Activated CD4-positive, alpha-beta memory T cell treated with anti-CD3 and anti-CD28 coated beads for 36 hours (primary cell): ENCODE data around the gene FXYD6. TPM values are rescaled to one million over a fixed set of nuclear protein-coding genes. Genes with fewer than 3 reads are reported as not detected.
A peak's percentile ranks its signal among the peaks of the same experiment; 100 is the strongest.
"Not testable (repeated sequence)": the region's sequence is repeated elsewhere in the genome, so short reads cannot be mapped to it uniquely, and the experiment has no call there.

Experiments used
- CTCF ChIA-PET: fragments of 350-600 bp; sonication (Branson Sonifier 250); formaldehyde crosslinking; loops from one replicate; lab custom pipeline; 2021; ENCODE audit warnings: antibody characterized with exemption, inconsistent platforms; lab: Charles Lee
- POLR2A ChIA-PET: fragments of 350-600 bp; sonication (Branson Sonifier 250); formaldehyde crosslinking; loops from one replicate; lab custom pipeline; 2021; ENCODE audit warnings: antibody characterized with exemption; lab: Charles Lee
- DNase-seq: peaks from one replicate; pipeline ENCODE4 v3.0.0-alpha.2; 2020
- H3K27ac Mint-ChIP-seq: one replicate; pipeline ENCODE4 v1.8.0; 2021; ENCODE audit warnings: mixed read lengths
- H3K27me3 Mint-ChIP-seq: one replicate; pipeline ENCODE4 v1.8.0; 2021; ENCODE audit warnings: mixed read lengths
- H3K36me3 Mint-ChIP-seq: one replicate; pipeline ENCODE4 v1.8.0; 2021; ENCODE audit warnings: mixed read lengths
- H3K4me1 Mint-ChIP-seq: one replicate; pipeline ENCODE4 v1.8.0; 2021; ENCODE audit warnings: low read depth, mixed read lengths
- H3K4me3 Mint-ChIP-seq: one replicate; pipeline ENCODE4 v1.8.0; 2021; ENCODE audit warnings: mild to moderate bottlenecking, mixed read lengths
- H3K9me3 Mint-ChIP-seq: one replicate; pipeline ENCODE4 v1.8.0; 2021; ENCODE audit warnings: mixed read lengths
- intact Hi-C: fragments of 100-400 bp; cut with micrococcal nuclease; formaldehyde crosslinking; loops from one replicate; pipeline ENCODE4 v1.15.1; 2023
- total RNA-seq, 2 experiments: library from RNA; stranded (reverse); gene quantifications; one replicate each; pipeline ENCODE4 v1.2.3, GENCODE V29; 2021

Gene FXYD6
- total RNA-seq, result under 1 TPM; 0.26 to 0.61 TPM

DNA sequence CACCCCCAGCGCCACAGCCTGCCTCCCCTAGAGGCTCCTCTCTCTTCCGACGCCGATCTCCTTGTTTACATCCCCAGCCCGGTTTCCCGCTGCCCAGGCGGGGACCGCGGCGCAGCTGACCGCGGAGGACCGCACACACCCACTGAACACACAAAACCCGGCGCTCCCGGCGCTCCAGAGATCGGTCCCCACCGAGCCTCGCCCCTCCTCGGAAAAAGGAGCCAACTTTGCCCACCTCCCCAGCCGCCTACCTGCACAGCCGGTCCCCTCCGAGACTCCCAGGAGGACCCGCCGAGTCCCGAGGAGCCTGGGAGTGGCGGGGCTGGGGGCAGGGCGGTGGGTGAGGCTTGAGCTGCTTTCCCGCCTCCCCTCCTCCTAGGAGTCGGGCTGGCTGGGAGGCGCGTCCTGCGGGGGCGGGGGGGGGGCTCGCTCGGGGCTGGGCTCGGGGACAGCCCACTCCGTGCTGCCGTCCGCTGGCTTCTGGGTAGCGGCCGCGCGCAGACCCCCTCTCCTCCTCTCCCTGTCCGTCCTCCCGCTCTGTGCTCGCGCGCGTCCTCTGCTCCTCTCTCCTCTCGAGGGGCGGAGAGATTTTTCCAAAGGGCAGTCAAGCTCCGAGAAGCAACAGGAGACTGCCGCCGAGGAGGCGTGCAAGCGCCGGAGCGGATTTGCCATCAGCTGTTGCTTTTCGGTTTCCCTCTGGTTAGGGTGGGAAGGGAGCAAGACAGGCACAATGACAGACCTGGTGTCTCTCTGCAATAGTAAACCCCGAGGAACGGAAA lies at the start of gene FXYD6:
Gene FXYD6, minus strand, starts transcription at position 318 of the 779 bp plus-strand sequence. CDS start 33,882 bp downstream, outside the sequence.
- H3K36me3 Mint-ChIP-seq, result no peaks in the 10 kb centered on the region
- H3K9me3 Mint-ChIP-seq, result no peaks in the 10 kb centered on the region
- CTCF ChIA-PET, result interaction anchor here (0.7 to 2.4 kb wide), 5 partner anchors 15 to 177 kb away, joined by 3 to 9 read pairs (median 5); no protein-coding TSS in a partner anchor
- H3K27ac Mint-ChIP-seq, result no peak within 1 kb of the TSS
- peak within 1 kb of the TSS; percentile 73 for H3K4me3 Mint-ChIP-seq
- H3K4me1 Mint-ChIP-seq, result peaks cover 21% of the 10 kb centered on the region
- H3K27me3 Mint-ChIP-seq, result peaks cover 49% of the 10 kb centered on the region
- intact Hi-C loops, result no loop called here
- POLR2A ChIA-PET, result interaction anchor here (0.9 kb wide), 1 partner anchor 55 kb away, joined by 3 read pairs; no protein-coding TSS in a partner anchor
- DNase-seq, result peak; percentile 16

DNA sequence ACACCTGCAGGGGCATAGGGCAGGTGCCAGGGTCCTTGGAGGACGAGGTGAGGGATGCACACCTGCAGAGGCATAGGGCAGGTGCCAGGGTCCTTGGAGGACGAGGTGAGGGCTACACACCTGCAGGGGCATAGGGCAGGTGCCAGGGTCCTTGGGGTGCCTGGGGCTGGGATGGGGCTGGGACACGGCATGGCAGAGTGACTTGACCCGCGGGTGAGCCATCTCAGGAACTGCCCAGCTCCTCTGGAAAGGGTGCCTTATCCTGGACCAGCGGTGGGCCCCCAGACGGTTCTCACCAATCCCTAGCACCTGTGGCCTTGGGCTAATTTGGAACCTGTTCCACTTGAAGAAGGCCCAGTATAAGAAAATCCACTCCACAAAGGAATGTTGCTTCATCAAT lies 49.7 kb upstream of the FXYD6 start:
- H3K27me3 Mint-ChIP-seq, DNase-seq, H3K4me3 Mint-ChIP-seq, intact Hi-C loops, H3K27ac Mint-ChIP-seq, H3K36me3 Mint-ChIP-seq, POLR2A ChIA-PET, H3K9me3 Mint-ChIP-seq: not testable (repeated sequence)
- peaks cover 25% of the 10 kb centered on the region for H3K4me1 Mint-ChIP-seq
- CTCF ChIA-PET, result interaction anchor here (1.0 kb wide), 1 partner anchor 20 kb away, joined by 4 read pairs; no protein-coding TSS in a partner anchor

DNA sequence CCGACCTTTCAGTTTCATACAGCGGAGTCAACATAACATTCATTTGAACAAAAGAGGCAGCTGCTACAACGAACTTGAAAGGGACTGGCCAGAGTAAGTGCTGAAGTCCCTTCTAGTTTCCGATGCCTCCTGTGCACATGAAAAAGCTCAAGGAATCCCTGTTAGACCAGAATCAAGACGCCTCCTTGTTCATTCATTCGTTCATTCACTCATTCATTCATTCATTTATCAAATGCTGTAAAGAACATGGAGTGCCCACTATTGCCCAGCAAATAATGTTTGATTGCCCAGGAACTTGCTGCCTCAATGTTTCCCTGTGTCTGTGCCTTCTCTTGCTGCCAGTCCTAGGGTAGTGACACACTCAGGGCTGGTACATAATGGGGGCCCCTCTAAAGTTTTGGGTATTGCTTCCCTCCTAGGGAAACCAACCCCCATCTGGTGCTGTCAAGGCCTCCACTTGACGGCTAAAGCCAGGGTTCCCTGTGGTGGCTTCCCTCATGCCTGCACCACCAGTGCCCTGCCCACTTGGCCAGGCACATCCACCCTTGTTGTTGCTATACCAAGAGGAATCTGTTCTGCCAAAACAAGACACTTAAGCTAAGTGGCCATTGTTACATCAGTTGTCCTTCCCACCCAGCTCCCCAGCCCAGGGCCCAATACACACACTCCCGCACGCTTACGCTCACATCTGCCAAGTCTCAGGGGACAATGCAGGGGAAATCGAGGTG lies 48.9 kb upstream of the FXYD6 start:
- H3K27ac Mint-ChIP-seq, result no peak overlapping the region
- H3K36me3 Mint-ChIP-seq, result no peaks in the 10 kb centered on the region
- H3K27me3 Mint-ChIP-seq, result no peaks in the 10 kb centered on the region
- no peaks in the 10 kb centered on the region for H3K9me3 Mint-ChIP-seq
- POLR2A ChIA-PET, result no interaction called here
- no peak for DNase-seq
- H3K4me3 Mint-ChIP-seq, result no peak overlapping the region
- peaks cover 17% of the 10 kb centered on the region for H3K4me1 Mint-ChIP-seq
- CTCF ChIA-PET, result interaction anchor here (1.0 to 2.5 kb wide), 3 partner anchors 21 to 128 kb away, joined by 4 to 16 read pairs (median 6); no protein-coding TSS in a partner anchor
- intact Hi-C loops, result no loop called here

- DNase-seq, result no peak
- no peaks in the 10 kb centered on the region for H3K27me3 Mint-ChIP-seq
- no peak overlapping the region for H3K4me3 Mint-ChIP-seq
- no peak overlapping the region for H3K27ac Mint-ChIP-seq
- ChIA-PET POLR2A (no interaction called here), CTCF (interaction anchor here (1.0 to 2.5 kb wide), 2 partner anchors 22 to 129 kb away, joined by 6 to 16 read pairs; no protein-coding TSS in a partner anchor)
- peaks cover 14% of the 10 kb centered on the region for H3K4me1 Mint-ChIP-seq
- no peaks in the 10 kb centered on the region for H3K9me3 Mint-ChIP-seq
- intact Hi-C loops, result no loop called here
- no peaks in the 10 kb centered on the region for H3K36me3 Mint-ChIP-seq
Measured at GRCh38 chr11:117924631-117925170, 48.2 kb upstream of the FXYD6 start.

GRCh38 chr11:117923773-117924172 lies 47.3 kb upstream of the FXYD6 start:
- Mint-ChIP-seq H3K27me3 (no peaks in the 10 kb centered on the region), H3K9me3 (no peaks in the 10 kb centered on the region), H3K4me3 (no peak overlapping the region), H3K4me1 (peaks cover 12% of the 10 kb centered on the region), H3K27ac (no peak overlapping the region), H3K36me3 (no peaks in the 10 kb centered on the region)
- intact Hi-C loops, result no loop called here
- DNase-seq, result no peak
- CTCF ChIA-PET, result interaction anchor here (1.2 to 2.5 kb wide), 3 partner anchors 23 to 129 kb away, joined by 4 to 16 read pairs (median 5); no protein-coding TSS in a partner anchor
- POLR2A ChIA-PET, result no interaction called here

DNA sequence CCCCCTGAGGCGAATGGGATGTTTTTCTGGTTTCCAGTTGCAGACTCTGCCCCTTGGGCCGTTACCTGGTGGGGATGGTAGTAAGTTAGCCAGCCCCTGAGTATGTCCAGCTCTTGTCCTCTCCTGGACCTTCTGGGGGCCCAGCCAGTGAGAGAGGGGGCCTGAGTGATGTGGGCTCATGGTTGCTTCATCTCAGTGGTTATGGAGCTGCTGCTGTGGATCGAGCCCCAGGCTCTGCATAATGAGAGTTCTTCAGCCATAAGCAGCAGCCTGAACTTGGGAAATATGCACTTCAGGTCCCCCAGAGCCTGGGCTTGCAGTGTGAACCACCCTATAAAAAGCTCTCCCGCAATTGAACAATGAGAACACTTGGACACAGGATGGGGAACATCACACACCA lies 46.8 kb upstream of the FXYD6 start:
- Mint-ChIP-seq H3K36me3 (no peaks in the 10 kb centered on the region), H3K27ac (no peak overlapping the region), H3K9me3 (no peaks in the 10 kb centered on the region), H3K4me1 (peaks cover 9% of the 10 kb centered on the region), H3K27me3 (no peaks in the 10 kb centered on the region), H3K4me3 (no peak overlapping the region)
- DNase-seq, result no peak
- CTCF ChIA-PET, result interaction anchor here (1.2 to 2.5 kb wide), 3 partner anchors 24 to 130 kb away, joined by 4 to 16 read pairs (median 5); no protein-coding TSS in a partner anchor
- POLR2A ChIA-PET, result no interaction called here
- intact Hi-C loops, result no loop called here

- Mint-ChIP-seq H3K36me3 (no peaks in the 10 kb centered on the region), H3K4me3 (no peak overlapping the region), H3K4me1 (peaks cover 9% of the 10 kb centered on the region), H3K27ac (no peak overlapping the region), H3K9me3 (no peaks in the 10 kb centered on the region), H3K27me3 (no peaks in the 10 kb centered on the region)
- CTCF ChIA-PET, result interaction anchor here (0.6 to 1.4 kb wide), 3 partner anchors 25 to 131 kb away, joined by 3 to 4 read pairs (median 3); no protein-coding TSS in a partner anchor
- no peak for DNase-seq
- POLR2A ChIA-PET, result no interaction called here
- intact Hi-C loops, result no loop called here
Measured at GRCh38 chr11:117921893-117922292, 45.4 kb upstream of the FXYD6 start.

GRCh38 chr11:117921456-117921855 lies 45.0 kb upstream of the FXYD6 start:
- intact Hi-C loops, result no loop called here
- Mint-ChIP-seq H3K36me3 (no peaks in the 10 kb centered on the region), H3K4me3 (no peak overlapping the region), H3K27ac (no peak overlapping the region), H3K9me3 (no peaks in the 10 kb centered on the region), H3K4me1 (peaks cover 9% of the 10 kb centered on the region), H3K27me3 (no peaks in the 10 kb centered on the region)
- ChIA-PET CTCF (interaction anchor here (0.6 to 1.4 kb wide), 3 partner anchors 25 to 132 kb away, joined by 3 to 4 read pairs (median 3); no protein-coding TSS in a partner anchor), POLR2A (no interaction called here)
- no peak for DNase-seq

DNA sequence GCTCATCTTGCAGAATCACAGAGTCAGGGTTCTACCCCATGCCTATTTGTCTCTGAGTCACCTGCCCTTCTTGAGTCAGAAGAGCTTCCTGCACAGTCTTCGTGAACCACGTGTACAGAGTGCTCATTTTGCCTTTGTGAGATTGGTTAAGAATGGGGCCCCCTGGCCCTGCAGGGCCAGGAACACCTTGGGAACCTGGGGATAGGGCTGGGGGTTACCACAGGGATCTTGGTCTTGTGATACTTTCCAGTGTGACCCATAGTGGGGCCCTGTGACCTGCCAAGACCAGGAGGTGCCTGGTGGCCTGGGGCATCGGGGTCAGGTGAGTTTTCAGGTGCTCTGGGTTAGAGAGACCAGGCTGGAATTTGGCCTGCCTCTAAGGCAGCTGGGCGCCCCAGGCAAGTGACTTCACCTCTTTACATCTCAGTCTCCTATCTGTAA lies 43.3 kb upstream of the FXYD6 start:
- intact Hi-C loops, result no loop called here
- H3K27me3 Mint-ChIP-seq, result no peaks in the 10 kb centered on the region
- no peaks in the 10 kb centered on the region for H3K36me3 Mint-ChIP-seq
- H3K9me3 Mint-ChIP-seq, result no peaks in the 10 kb centered on the region
- POLR2A ChIA-PET, result interaction anchor here (1.2 to 1.4 kb wide), 3 partner anchors 12 to 27 kb away, joined by 3 read pairs; no protein-coding TSS in a partner anchor
- peaks cover 9% of the 10 kb centered on the region for H3K4me1 Mint-ChIP-seq
- CTCF ChIA-PET, result interaction anchor here (1.1 to 2.8 kb wide), 4 partner anchors 12 to 134 kb away, joined by 3 to 15 read pairs (median 4); no protein-coding TSS in a partner anchor
- H3K27ac Mint-ChIP-seq, result no peak overlapping the region
- DNase-seq, result peak; percentile 45
- H3K4me3 Mint-ChIP-seq, result no peak overlapping the region

DNA sequence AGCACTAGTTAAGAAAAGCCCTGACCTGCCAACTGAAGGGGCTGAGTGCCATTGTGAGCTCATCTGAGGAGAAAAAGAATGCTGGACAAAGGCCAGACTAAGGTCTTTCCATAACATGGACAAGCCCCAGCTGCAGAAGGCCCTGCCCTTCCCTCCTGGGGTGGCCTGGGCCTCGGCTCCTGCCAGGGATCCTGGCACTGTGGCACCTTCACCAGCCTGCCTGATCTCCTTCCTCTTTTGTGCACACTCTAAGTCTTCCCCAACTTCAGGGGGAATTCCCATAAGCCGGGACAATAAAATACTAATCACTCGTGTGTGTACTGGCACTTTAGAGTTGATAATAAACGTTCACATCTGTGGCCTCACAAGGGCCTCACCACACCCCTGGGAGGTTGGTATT lies 42.9 kb upstream of the FXYD6 start:
- no peaks in the 10 kb centered on the region for H3K9me3 Mint-ChIP-seq
- no peaks in the 10 kb centered on the region for H3K27me3 Mint-ChIP-seq
- no peaks in the 10 kb centered on the region for H3K36me3 Mint-ChIP-seq
- no peak overlapping the region for H3K4me3 Mint-ChIP-seq
- no peak overlapping the region for H3K27ac Mint-ChIP-seq
- POLR2A ChIA-PET, result interaction anchor here (1.2 to 1.3 kb wide), 2 partner anchors 12 to 13 kb away, joined by 3 read pairs; no protein-coding TSS in a partner anchor
- CTCF ChIA-PET, result interaction anchor here (1.1 to 2.8 kb wide), 4 partner anchors 13 to 134 kb away, joined by 3 to 15 read pairs (median 4); no protein-coding TSS in a partner anchor
- H3K4me1 Mint-ChIP-seq, result peaks cover 9% of the 10 kb centered on the region
- DNase-seq, result no peak
- intact Hi-C loops, result no loop called here
